Renal cortex interstitium (tissue), 11 donors: Measurements from ENCODE around the gene NHSL1. TPM values are rescaled to one million over a fixed set of nuclear protein-coding genes. Genes with fewer than 3 reads are reported as not detected.

ENCODE experiments used
- DNase-seq, 11 donors: peaks; one replicate each; pipeline ENCODE4 v3.0.0-alpha.2; 2013; ENCODE audit warnings: low read depth in 9 of 11, low spot score in 4 of 11; ENCODE audit errors: extremely low read depth in 1 of 11
- polyA plus RNA-seq, 3 donors: library from polyadenylated mRNA; unstranded; fragments of 120-200 nt; gene quantifications; one replicate each; pipeline ENCODE4 v1.2.1, GENCODE V29; 2013; ENCODE audit not compliant: insufficient read length in 3 of 3

The NHSL1 gene
- polyA plus RNA-seq, 3 donors, result 11.3 to 17.3 (median 14.1) TPM

GRCh38 chr6:138393871-138394783 is 105.2 kb downstream of the NHSL1 start:
- DNase-seq, result no peak

DNA sequence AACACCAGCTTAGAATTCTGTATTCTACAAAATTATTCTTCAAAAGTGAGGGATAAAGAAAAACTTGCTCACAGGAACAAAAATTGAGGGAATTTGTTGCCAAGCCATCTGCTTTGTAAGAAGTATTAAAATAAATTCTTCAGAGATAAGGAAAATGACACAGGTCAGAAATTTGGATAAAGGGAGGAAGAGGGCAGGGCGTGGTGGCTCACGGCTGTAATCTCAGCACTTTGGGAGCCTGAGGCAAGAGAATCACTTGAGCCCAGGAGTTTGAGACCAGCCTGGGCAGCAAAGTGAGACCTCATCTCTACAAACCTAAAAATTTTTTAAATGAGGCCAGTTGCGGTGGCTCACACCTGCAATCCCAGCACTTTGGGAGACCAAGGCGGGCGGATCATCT is 109.7 kb downstream of the NHSL1 start:
- DNase-seq, result no peak

DNA sequence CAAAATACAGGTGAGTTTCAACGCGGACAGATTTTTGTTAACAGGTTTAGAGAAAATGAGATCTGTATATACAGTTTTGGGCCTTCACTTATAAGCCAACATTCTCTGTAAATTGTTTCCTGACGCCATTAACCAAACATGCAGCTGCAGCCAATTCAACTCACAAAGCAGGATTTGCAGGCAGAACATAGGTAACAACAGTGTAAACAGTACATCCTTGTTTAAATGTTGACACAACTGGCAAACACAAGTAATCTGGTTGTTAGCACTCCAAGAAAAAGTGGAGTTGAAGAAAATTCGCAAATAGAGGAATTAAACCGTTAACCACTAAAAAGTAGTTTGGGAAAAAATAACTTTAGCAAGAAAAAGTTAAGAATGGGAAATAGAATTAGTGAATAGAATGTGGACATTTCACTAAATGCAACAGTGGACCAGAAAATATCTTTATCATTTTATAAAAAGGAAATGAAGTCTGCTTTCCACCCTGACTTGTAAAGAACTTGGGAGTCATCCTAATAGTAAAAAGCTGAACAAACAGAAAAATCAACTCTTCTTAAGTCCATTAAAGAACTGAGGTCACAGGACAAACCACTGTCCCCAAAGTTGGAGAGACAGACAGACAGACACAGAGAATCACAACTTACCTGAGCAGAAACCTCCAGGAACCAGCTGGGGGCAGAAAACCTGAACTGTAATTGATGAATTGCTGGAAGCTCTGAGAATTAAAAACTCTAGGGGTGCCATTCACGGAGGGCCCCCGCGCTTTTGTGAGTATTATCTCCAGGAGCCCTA is 111.5 kb downstream of the NHSL1 start:
- DNase-seq, result no peak

- no peak for DNase-seq
These were observed 112.4 kb downstream of the NHSL1 start for GRCh38 chr6:138386897-138387296.

- DNase-seq, result no peak
These were observed 115.5 kb downstream of the NHSL1 start for GRCh38 chr6:138383776-138384175.

- no peak for DNase-seq
These were observed 116.6 kb downstream of the NHSL1 start for GRCh38 chr6:138382498-138383265.

- no peak for DNase-seq
These were observed 120.8 kb downstream of the NHSL1 start for GRCh38 chr6:138378463-138378862.

DNA sequence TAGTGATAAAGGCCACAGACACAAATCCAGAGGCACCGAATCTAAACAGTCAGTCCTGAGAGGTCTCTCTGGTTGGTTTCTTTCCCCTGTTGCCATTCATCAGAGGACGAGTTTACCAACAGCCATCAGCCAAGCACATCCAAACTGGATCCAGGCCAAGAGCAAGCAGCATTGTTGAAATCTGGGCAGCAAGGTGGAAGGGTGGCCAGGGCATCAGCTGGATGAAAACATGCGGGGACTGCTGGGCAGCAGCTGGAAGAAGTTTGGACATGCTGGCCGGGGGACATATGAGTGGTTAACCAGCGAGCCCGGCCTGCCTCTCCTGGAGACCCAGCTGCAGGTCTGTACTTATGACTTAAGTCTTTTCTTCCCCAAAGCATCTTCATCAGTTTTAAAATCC is 121.5 kb downstream of the NHSL1 start, which contains the start of gene SMIM28:
Gene SMIM28, plus strand, starts transcription at position 62 of the 400 bp plus-strand sequence. Its CDS starts 168 bp downstream, at position 230.
- DNase-seq, result no peak

- DNase-seq, result no peak
These were observed 122.3 kb downstream of the NHSL1 start for GRCh38 chr6:138377042-138377441.

GRCh38 chr6:138374815-138375214 is 124.5 kb downstream of the NHSL1 start:
- DNase-seq, result no peak

DNA sequence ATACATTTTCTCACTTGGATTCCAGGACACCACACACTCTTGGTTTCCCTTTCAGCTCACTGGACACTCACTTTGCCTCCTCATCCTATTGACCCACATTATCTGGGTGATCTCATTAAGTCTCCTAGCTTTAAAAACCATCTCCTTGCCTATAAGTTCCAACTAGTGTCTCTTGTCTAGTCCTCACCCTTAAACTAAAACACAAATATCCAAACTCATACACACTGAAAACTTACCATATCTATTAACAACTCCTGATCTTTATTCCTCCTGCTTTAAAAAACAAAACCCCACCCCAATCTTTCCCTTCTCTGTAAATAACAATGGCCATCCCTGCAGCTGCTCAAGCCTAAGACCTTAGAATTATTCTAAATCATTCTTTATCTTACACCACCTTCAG is 125.1 kb downstream of the NHSL1 start:
- no peak for DNase-seq

GRCh38 chr6:138372711-138373463 is 126.4 kb downstream of the NHSL1 start:
- no peak for DNase-seq

Other genes starting within 250 kb of the NHSL1 start
- gene SMIM28, start 121.6 kb downstream of the NHSL1 start, polyA plus RNA-seq, result not detected
- gene HEBP2, start 95.3 kb downstream of the NHSL1 start, polyA plus RNA-seq, result 10 to 100 TPM; 39.4 to 67.3 (median 57.7) TPM